OCI-LY7 (cell line): ENCODE measurements around the gene BBOX1. TPM values are rescaled to one million over a fixed set of nuclear protein-coding genes. Genes with fewer than 3 reads are reported as not detected.
"Not testable (repeated sequence)": the region's sequence is repeated elsewhere in the genome, so short reads cannot be mapped to it uniquely, and the experiment has no call there.

Source experiments
- BruUV-seq: library from RNA; stranded (reverse); fragments of 400-500 nt; replicated peaks from 2 replicates; lab custom pipeline; 2021; lab: Mats Ljungman, UMichigan
- CTCF ChIA-PET: fragments of 300-600 bp; sonication (Branson Sonifier 250); formaldehyde crosslinking; loops from one replicate; lab custom pipeline; 2022; ENCODE audit warnings: antibody characterized with exemption; ENCODE audit not compliant: unreplicated experiment; lab: Charles Lee
- POLR2A ChIA-PET: fragments of 300-600 bp; sonication (Branson Sonifier 250); formaldehyde crosslinking; loops from one replicate; lab custom pipeline; 2022; ENCODE audit warnings: antibody characterized with exemption; lab: Charles Lee
- DNase-seq: peaks from one replicate; pipeline ENCODE4 v3.0.0-alpha.2; 2015; ENCODE audit warnings: low spot score
- H2AFZ ChIP-seq: fragments of 200-600 bp; sonication (generic), shearing (Covaris generic); 2 replicates; pipeline ENCODE4 v1.6.1; 2014; ENCODE audit warnings: mild to moderate bottlenecking, antibody characterized with exemption, low read length, moderate library complexity
- H3K27ac ChIP-seq: fragments of 200-600 bp; sonication (generic); 2 replicates; pipeline ENCODE4 v1.5.1; 2014; ENCODE audit warnings: mixed run types, low read depth, mild to moderate bottlenecking, moderate library complexity, low read length, inconsistent platforms; ENCODE audit not compliant: poor library complexity, severe bottlenecking
- H3K36me3 ChIP-seq: fragments of 200-600 bp; sonication (generic); 2 replicates; pipeline ENCODE4 v1.6.1; 2014; ENCODE audit warnings: mild to moderate bottlenecking, antibody characterized with exemption, low read length, moderate library complexity, mixed read lengths; ENCODE audit not compliant: insufficient read depth
- H3K4me1 ChIP-seq: fragments of 200-600 bp; sonication (generic); 2 replicates; pipeline ENCODE4 v1.5.1; 2014; ENCODE audit warnings: mild to moderate bottlenecking, low read length; ENCODE audit not compliant: insufficient read depth, poor library complexity, severe bottlenecking
- H3K4me2 ChIP-seq: fragments of 200-600 bp; sonication (generic); 2 replicates; pipeline ENCODE4 v1.6.1; 2014; ENCODE audit warnings: mild to moderate bottlenecking, low read length
- H3K4me3 ChIP-seq: fragments of 200-600 bp; sonication (generic); 2 replicates; pipeline ENCODE4 v1.5.1; 2014; ENCODE audit warnings: mild to moderate bottlenecking, low read depth, low read length; ENCODE audit not compliant: poor library complexity, severe bottlenecking
- H3K79me2 ChIP-seq: fragments of 200-600 bp; sonication (generic); 2 replicates; pipeline ENCODE4 v1.6.1; 2016; ENCODE audit warnings: low read depth, mild to moderate bottlenecking, low read length, moderate library complexity, mixed read lengths; ENCODE audit not compliant: insufficient read depth
- H3K9me2 ChIP-seq: fragments of 200-600 bp; sonication (generic); 2 replicates; pipeline ENCODE4 v1.6.1; 2016; ENCODE audit warnings: mild to moderate bottlenecking, low read length, mixed read lengths; ENCODE audit not compliant: insufficient read depth
- H3K9me3 ChIP-seq: fragments of 200-600 bp; sonication (generic); 2 replicates; pipeline ENCODE4 v1.6.1; 2014; ENCODE audit warnings: mild to moderate bottlenecking, mixed run types, low read length, mixed read lengths
- H4K20me1 ChIP-seq: fragments of 200-600 bp; sonication (generic); 2 replicates; pipeline ENCODE4 v1.6.1; 2014; ENCODE audit warnings: mild to moderate bottlenecking, antibody characterized with exemption, low read length, moderate library complexity, mixed read lengths; ENCODE audit not compliant: insufficient read depth
- EZH2phosphoT487 ChIP-seq: fragments of 200-600 bp; sonication (generic); IDR thresholded peaks from 2 replicates; pipeline ENCODE4 v1.6.1; 2018; ENCODE audit warnings: low read depth, borderline replicate concordance, mild to moderate bottlenecking, mixed run types, antibody characterized with exemption, low read length, moderate library complexity, mixed read lengths
- intact Hi-C: fragments of 100-400 bp; cut with micrococcal nuclease; formaldehyde crosslinking; loops from one replicate; pipeline ENCODE4 v1.10.0; 2022; ENCODE audit not compliant: unreplicated experiment
- total RNA-seq, 2 experiments: library from RNA; depleted of rRNA in 1 of 2; stranded (reverse); fragments of >200 nt in 1 of 2; shearing (Covaris generic) in 1 of 2; gene quantifications; 2 replicates each; pipeline ENCODE4 v1.2.3, GENCODE V29; 2014 to 2022
- TF ChIP-seq, protein P1 (sequence below): fragments of 200-600 bp; sonication (generic); conservative IDR thresholded peaks from 2 replicates; pipeline ENCODE4 v1.5.1; 2014; ENCODE audit warnings: mild to moderate bottlenecking, antibody characterized with exemption, low read length, moderate library complexity, mixed read lengths

BBOX1 gene
- total RNA-seq, 2 experiments from 2014 or later, result not detected

DNA sequence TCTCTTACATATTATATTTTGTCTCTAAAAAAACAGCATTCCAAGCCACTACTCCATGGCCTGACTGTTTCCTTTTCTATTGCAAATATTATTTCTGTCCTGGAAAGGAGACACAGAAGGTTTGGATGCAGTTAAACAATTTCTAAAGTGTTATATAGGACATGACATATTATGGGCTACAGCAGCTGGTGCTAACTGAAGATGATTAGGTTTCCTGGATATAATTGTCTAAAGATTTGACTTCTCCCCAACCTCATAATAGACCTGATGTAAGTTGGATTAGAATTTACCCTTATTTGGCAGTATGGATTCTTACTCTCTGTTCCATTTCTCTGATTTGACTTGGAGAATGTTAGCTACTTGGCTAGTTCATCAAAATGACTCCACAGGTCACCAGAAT is 90.2 kb downstream of the BBOX1 start:
- Histone ChIP-seq H3K4me1 (no peaks in the 10 kb centered on the region), H3K4me2 (no peak overlapping the region), H3K4me3 (no peak overlapping the region), H2AFZ (no peak overlapping the region), H4K20me1 (no peaks in the 10 kb centered on the region), H3K79me2 (no peaks in the 10 kb centered on the region), H3K36me3 (no peaks in the 10 kb centered on the region), H3K27ac (no peak overlapping the region), H3K9me2 (no peaks in the 10 kb centered on the region), H3K9me3 (no peaks in the 10 kb centered on the region)
- DNase-seq, result no peak
- BruUV-seq, result no TSS peak
- intact Hi-C loops, result no loop called here
- TF ChIP-seq EZH2phosphoT487, result no peak
- TF ChIP-seq, protein P1, sequence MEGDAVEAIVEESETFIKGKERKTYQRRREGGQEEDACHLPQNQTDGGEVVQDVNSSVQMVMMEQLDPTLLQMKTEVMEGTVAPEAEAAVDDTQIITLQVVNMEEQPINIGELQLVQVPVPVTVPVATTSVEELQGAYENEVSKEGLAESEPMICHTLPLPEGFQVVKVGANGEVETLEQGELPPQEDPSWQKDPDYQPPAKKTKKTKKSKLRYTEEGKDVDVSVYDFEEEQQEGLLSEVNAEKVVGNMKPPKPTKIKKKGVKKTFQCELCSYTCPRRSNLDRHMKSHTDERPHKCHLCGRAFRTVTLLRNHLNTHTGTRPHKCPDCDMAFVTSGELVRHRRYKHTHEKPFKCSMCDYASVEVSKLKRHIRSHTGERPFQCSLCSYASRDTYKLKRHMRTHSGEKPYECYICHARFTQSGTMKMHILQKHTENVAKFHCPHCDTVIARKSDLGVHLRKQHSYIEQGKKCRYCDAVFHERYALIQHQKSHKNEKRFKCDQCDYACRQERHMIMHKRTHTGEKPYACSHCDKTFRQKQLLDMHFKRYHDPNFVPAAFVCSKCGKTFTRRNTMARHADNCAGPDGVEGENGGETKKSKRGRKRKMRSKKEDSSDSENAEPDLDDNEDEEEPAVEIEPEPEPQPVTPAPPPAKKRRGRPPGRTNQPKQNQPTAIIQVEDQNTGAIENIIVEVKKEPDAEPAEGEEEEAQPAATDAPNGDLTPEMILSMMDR, result no peak
- ChIA-PET POLR2A (interaction anchor here (1.1 kb wide), 1 partner anchor 373 kb away, joined by 3 read pairs; no protein-coding TSS in a partner anchor), CTCF (no interaction called here)

DNA sequence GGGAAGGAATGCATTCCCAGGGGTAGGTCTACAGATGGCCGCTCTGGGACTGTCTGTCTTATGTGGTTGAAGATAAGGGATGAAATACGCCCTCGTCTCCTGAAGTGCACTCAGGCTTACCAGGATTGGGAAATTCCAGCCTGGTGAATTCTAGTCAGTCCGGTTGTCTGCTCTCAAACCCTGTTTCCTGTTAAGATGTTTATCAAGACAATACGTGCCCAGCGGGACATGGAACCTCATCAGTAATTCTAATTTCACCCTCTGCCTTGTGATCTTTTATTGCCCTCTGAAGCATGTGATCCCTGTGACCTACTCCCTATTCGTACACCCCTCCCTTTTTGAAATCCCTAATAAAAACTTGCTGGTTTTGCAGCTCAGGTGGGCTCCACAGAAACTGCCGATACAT is 95.3 kb downstream of the BBOX1 start:
- intact Hi-C loops, POLR2A ChIA-PET: not testable (repeated sequence)

DNA sequence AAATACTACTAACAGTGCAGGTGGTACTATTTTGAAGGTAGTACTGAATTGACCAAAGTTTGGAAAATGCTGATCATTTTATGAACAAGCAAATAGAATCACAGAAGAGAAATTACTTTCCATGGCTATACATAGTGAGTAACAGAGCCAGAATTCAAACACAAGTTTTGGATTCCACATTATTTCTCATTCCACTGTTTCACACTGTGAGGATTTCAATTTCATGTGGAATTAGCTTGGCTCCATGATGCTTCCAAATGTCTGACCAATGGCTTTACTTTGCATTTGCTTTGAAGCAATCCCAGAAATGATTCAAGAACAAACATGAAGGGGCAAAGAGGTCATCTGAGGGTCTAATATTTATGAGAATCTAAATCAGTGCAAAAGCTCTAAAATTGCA is 98.1 kb downstream of the BBOX1 start:
- H3K36me3 ChIP-seq, result no peaks in the 10 kb centered on the region
- no peaks in the 10 kb centered on the region for H3K79me2 ChIP-seq
- DNase-seq, result no peak
- TF ChIP-seq, protein P1, result no peak
- no peak for TF ChIP-seq EZH2phosphoT487
- no peak overlapping the region for H2AFZ ChIP-seq
- H3K4me1 ChIP-seq, result no peaks in the 10 kb centered on the region
- H3K4me2 ChIP-seq, result no peak overlapping the region
- no peak overlapping the region for H3K4me3 ChIP-seq
- no peaks in the 10 kb centered on the region for H4K20me1 ChIP-seq
- no peaks in the 10 kb centered on the region for H3K9me2 ChIP-seq
- BruUV-seq, result no TSS peak
- intact Hi-C loops, result no loop called here
- POLR2A ChIA-PET, result no interaction called here
- H3K27ac ChIP-seq, result no peak overlapping the region
- peaks cover 21% of the 10 kb centered on the region; the same call in 1 of the 2 replicates for H3K9me3 ChIP-seq
- CTCF ChIA-PET, result no interaction called here

More for the DNA sequence above, 95.3 kb downstream of the BBOX1 start:
- H3K4me1 ChIP-seq, H2AFZ ChIP-seq, BruUV-seq, H3K9me2 ChIP-seq, H3K36me3 ChIP-seq, H3K4me3 ChIP-seq, H3K79me2 ChIP-seq, DNase-seq, H3K9me3 ChIP-seq, CTCF ChIA-PET, H3K27ac ChIP-seq, H3K4me2 ChIP-seq, H4K20me1 ChIP-seq: not testable (repeated sequence)
